HK-2 (cell line): ENCODE measurements around the gene IQSEC3.
"Not testable (repeated sequence)": the region's sequence is repeated elsewhere in the genome, so short reads cannot be mapped to it uniquely, and the experiment has no call there.

Experiments
- DNase-seq: peaks from one replicate; pipeline ENCODE4 v3.0.0-alpha.2; 2018; ENCODE audit not compliant: unreplicated experiment

The IQSEC3 gene

GRCh38 chr12:66428-66781 lies at the start of gene IQSEC3:
Gene IQSEC3 (plus strand): TSS chr12:66767. CDS start chr12:66883, 116 bp downstream.
- not testable (repeated sequence) for DNase-seq

- DNase-seq = not testable (repeated sequence)
These were observed 48.9 kb upstream of the IQSEC3 start for GRCh38 chr12:17370-18340.

- not testable (repeated sequence) for DNase-seq
These were observed 47.6 kb upstream of the IQSEC3 start for GRCh38 chr12:18821-19567.

GRCh38 chr12:19906-20305 lies 46.7 kb upstream of the IQSEC3 start:
- not testable (repeated sequence) for DNase-seq

GRCh38 chr12:20757-21156 lies 45.8 kb upstream of the IQSEC3 start:
- DNase-seq = no peak

- no peak for DNase-seq
These were observed 45.0 kb upstream of the IQSEC3 start for GRCh38 chr12:21301-22189.

GRCh38 chr12:22190-22529 lies 44.4 kb upstream of the IQSEC3 start:
- no peak for DNase-seq

GRCh38 chr12:22530-23201 lies 43.9 kb upstream of the IQSEC3 start:
- no peak for DNase-seq

- not testable (repeated sequence) for DNase-seq
These were observed 38.7 kb upstream of the IQSEC3 start for GRCh38 chr12:27904-28303.

- not testable (repeated sequence) for DNase-seq
These were observed 27.8 kb upstream of the IQSEC3 start for GRCh38 chr12:38775-39174.

- not testable (repeated sequence) for DNase-seq
These were observed 26.9 kb upstream of the IQSEC3 start for GRCh38 chr12:39555-40265.

GRCh38 chr12:44352-44751 lies 22.2 kb upstream of the IQSEC3 start:
- not testable (repeated sequence) for DNase-seq

GRCh38 chr12:45235-45990 lies 21.2 kb upstream of the IQSEC3 start:
- DNase-seq = not testable (repeated sequence)

- not testable (repeated sequence) for DNase-seq
These were observed 20.6 kb upstream of the IQSEC3 start for GRCh38 chr12:45991-46358.

- DNase-seq = not testable (repeated sequence)
These were observed 20.0 kb upstream of the IQSEC3 start for GRCh38 chr12:46542-46941.

- DNase-seq = not testable (repeated sequence)
These were observed 18.8 kb upstream of the IQSEC3 start for GRCh38 chr12:47699-48226.

GRCh38 chr12:49149-49548 lies 17.4 kb upstream of the IQSEC3 start:
- DNase-seq = not testable (repeated sequence)

GRCh38 chr12:51087-51486 lies 15.5 kb upstream of the IQSEC3 start:
- not testable (repeated sequence) for DNase-seq

GRCh38 chr12:51962-52361 lies 14.6 kb upstream of the IQSEC3 start:
- not testable (repeated sequence) for DNase-seq
